ENCODE results near the gene DISC1.
"Not testable (repeated sequence)": the region's sequence is repeated elsewhere in the genome, so short reads cannot be mapped to it uniquely, and the experiment has no call there.

Gene DISC1

GRCh38 chr1:231966983-231967382 lies 340.4 kb downstream of the DISC1 start:
- no peak for DNase-seq

GRCh38 chr1:231969076-231969475 lies 342.5 kb downstream of the DISC1 start:
- DNase-seq: no peak

- not testable (repeated sequence) for DNase-seq
Measured at GRCh38 chr1:231969761-231970160, 343.2 kb downstream of the DISC1 start.

GRCh38 chr1:231970684-231971083 lies 344.1 kb downstream of the DISC1 start:
- no peak for DNase-seq

- DNase-seq: peak; percentile 87
Measured at GRCh38 chr1:231971397-231972110, 345.0 kb downstream of the DISC1 start.

GRCh38 chr1:231972111-231972445 lies 345.5 kb downstream of the DISC1 start:
- DNase-seq: no peak

GRCh38 chr1:231973830-231974229 lies 347.2 kb downstream of the DISC1 start:
- DNase-seq: no peak

- DNase-seq: no peak
Measured at GRCh38 chr1:231976231-231976630, 349.6 kb downstream of the DISC1 start.

- DNase-seq: no peak
Measured at GRCh38 chr1:231981675-231982074, 355.1 kb downstream of the DISC1 start.

GRCh38 chr1:231982871-231983587 lies 356.4 kb downstream of the DISC1 start:
- no peak for DNase-seq

- no peak for DNase-seq
Measured at GRCh38 chr1:231983588-231984193, 357.1 kb downstream of the DISC1 start.

GRCh38 chr1:231985296-231986023 lies 358.9 kb downstream of the DISC1 start:
- DNase-seq: no peak

- no peak for DNase-seq
Measured at GRCh38 chr1:231986631-231987336, 360.2 kb downstream of the DISC1 start.

- DNase-seq: no peak
Measured at GRCh38 chr1:231990388-231990787, 363.8 kb downstream of the DISC1 start.

GRCh38 chr1:231991231-231991630 lies 364.6 kb downstream of the DISC1 start:
- DNase-seq: no peak

GRCh38 chr1:231993968-231994455 lies 367.4 kb downstream of the DISC1 start:
- DNase-seq: no peak

GRCh38 chr1:231998791-231999190 lies 372.2 kb downstream of the DISC1 start:
- no peak for DNase-seq

GRCh38 chr1:232005300-232005699 lies 378.7 kb downstream of the DISC1 start:
- no peak for DNase-seq

GRCh38 chr1:232009741-232010140 lies 383.2 kb downstream of the DISC1 start:
- DNase-seq: no peak

GRCh38 chr1:232011961-232012360 lies 385.4 kb downstream of the DISC1 start:
- DNase-seq: no peak

- DNase-seq: no peak
Measured at GRCh38 chr1:232012773-232013386, 386.3 kb downstream of the DISC1 start.

GRCh38 chr1:232014941-232015340 lies 388.4 kb downstream of the DISC1 start:
- DNase-seq: no peak

Measured in NCI-H226 (cell line).